Measurements from ENCODE around the gene HIPK2. TPM values are rescaled to one million over a fixed set of nuclear protein-coding genes. Genes with fewer than 3 reads are reported as not detected.

HIPK2 gene
- polyA plus RNA-seq, 2 of the 4 experiments (the other 2 are of a cell fraction) = 11.3 to 12.1 TPM

DNA sequence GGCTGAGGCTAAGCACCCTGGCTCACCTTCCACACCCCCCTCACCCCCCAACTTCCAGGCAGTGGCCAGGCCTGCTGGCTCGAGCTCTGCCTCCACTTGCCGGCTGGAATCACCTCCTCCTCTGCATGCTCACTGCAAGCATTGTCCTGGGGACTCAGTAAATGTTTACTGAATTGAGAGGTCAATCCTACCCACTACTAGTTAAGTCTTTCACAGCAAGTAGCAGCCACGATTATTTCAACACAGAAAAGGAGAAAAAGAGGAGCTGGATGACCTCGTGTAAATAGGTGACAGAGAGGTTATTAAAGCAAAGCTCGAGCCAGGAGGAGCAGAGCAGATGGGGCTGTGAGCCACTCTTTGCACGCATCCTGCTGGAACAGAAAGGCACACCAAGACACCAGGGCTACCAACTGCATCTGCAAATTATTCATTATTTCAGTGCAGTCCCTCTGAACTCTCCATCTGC is 32.1 kb downstream of the HIPK2 start:
- TF ChIP-seq GATA3 (IDR thresholded peaks at IDR 0.05; ENCODE audit: borderline replicate concordance) (no peak), ZSCAN20 (CRISPR knock-in tag; IDR thresholded peaks at IDR 0.05) (no peak), CHD2 (IDR thresholded peaks at IDR 0.05; ENCODE audit: low read length, partially characterized antibody) (no peak), RAD21 (conservative IDR thresholded peaks at IDR 0.05 in 1 of 2, IDR thresholded peaks at IDR 0.05 in 1 of 2) (no peak), TFCP2L1 (CRISPR knock-in tag; IDR thresholded peaks at IDR 0.05) (no peak), FOXS1 (CRISPR knock-in tag; IDR thresholded peaks at IDR 0.05) (no peak), FOSB (CRISPR knock-in tag; IDR thresholded peaks at IDR 0.05) (no peak), ATOH8 (CRISPR knock-in tag; IDR thresholded peaks at IDR 0.05; ENCODE audit: low read depth) (no peak)
- no peak for FAIRE-seq
- Histone ChIP-seq H3K4me3 (no peak overlapping the region), H3K4me2 (peak overlapping the region; percentile 20; the same call in 1 of the 3 replicates), H3K4me1 (peaks cover 50% of the 10 kb centered on the region), H3K9me3 (no peaks in the 10 kb centered on the region), H3K27ac (peak overlapping the region in 1 of 2 experiments; percentile 36; a peak in 3 of 6 replicates)
- ChIA-PET POLR2A (no interaction called here), CTCF (interaction anchor here (0.6 to 2.7 kb wide), 7 partner anchors 8 to 259 kb away, joined by 3 to 14 read pairs (median 3); no protein-coding TSS in a partner anchor)
- ATAC-seq = peak in 1 of 2 experiments; percentile 32; a peak in 3 of 6 replicates
- DNase-seq (ENCODE audit: low read depth in 1 of 2, low spot score in 1 of 2) = no peak
- 25% methylated on average over 6 of the region's 6 CpGs for WGBS (ENCODE audit: missing lambda C conversion rate)

DNA sequence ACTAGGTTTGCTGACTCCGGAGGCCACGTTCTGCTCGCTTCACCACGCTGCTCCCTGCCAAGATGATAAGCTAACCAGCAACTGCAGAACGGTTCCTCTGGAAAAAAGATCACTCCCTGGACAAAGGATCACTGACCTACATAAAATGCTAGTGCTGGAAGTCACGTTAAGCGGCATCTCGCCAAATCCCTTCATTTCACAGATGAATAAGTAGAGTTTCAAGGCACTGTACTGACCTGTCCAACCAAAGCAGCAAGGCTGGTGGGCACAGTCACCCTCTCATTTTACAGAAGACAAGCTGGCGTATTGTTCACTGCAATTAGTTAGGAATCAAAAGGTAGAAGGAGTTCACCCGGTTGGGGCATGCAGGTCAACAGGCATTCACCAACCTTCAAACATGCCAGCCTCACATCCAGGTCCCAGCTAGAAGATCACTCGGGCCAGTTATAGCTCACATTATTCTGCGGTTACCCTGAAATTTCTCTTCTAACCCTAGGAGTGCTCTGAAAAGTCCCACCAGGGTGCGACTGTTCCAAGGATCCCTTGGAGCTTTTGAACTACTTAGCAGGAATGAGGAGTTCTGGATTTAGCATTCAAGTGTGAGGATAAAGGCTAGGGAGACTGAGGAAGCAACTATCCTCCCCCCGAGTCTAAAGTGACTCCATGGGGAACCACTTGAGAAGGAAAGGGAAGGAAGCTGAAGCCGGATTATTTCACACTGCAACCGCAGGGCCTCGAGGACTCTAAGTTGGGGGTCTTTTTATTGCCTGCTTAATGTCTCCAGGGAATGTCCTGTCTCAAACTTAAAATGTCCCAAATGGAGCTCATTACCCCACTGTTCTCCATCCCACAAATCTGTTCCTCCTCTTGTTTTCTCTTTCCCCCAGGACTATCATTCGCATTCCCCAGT is 32.8 kb downstream of the HIPK2 start:
- ATAC-seq = no peak
- CTCF ChIA-PET = interaction anchor here (1.2 to 2.7 kb wide), 4 partner anchors 7 to 258 kb away, joined by 3 to 14 read pairs (median 6); no protein-coding TSS in a partner anchor

DNA sequence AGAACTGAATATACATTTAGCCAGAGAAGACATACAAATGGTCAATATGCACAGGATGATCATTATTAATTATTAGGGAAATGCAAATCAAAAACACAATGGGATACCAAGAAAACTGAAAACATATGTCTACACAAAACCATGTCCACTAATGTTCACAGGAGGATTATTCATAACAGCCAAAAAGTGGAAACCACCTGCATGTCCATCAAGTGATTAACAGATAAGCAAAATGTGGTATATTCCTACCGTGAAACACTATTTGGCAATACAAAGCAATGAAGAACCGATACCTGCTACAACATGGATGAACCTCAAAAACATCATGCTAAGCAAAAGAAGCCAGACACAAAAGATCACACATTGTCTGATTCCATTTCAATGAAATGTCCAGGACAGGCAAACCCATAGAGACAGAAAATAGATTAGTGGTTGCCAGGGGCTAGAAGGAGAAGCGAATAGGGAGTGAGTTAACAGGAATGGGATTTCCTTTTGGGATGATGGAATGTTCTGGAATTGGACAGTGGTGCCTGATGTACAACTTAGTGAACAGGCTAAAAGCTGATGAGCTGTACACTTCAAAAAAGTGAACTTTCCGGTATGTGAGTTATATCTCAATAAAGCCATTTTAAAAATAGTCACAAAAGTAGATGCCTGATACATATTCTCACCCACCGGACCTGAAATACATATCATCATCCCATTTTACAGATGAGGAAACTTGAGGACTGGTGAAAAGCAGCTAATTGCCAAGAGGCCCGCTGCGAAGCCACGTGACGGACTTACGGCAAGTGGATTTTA is 33.6 kb downstream of the HIPK2 start:
- no peak overlapping the region for H3K4me2 ChIP-seq
- H3K4me3 ChIP-seq = no peak overlapping the region
- WGBS (ENCODE audit: missing lambda C conversion rate) = 93% methylated on average over 10 of the region's 10 CpGs
- FAIRE-seq (no peak), ATAC-seq (no peak), DNase-seq (ENCODE audit: low read depth in 1 of 2, low spot score in 1 of 2) (no peak)
- CTCF ChIA-PET = interaction anchor here (1.0 to 2.7 kb wide), 2 partner anchors 98 kb away, joined by 3 to 14 read pairs; no protein-coding TSS in a partner anchor
- H3K9me3 ChIP-seq = no peaks in the 10 kb centered on the region
- POLR2A ChIA-PET = no interaction called here
- H3K4me1 ChIP-seq = peaks cover 63% of the 10 kb centered on the region
- no peak overlapping the region for H3K27ac ChIP-seq
- no peak for TF ChIP-seq ZSCAN20 (CRISPR knock-in tag; IDR thresholded peaks at IDR 0.05)
- no peak for TF ChIP-seq ESRRA (IDR thresholded peaks at IDR 0.05; ENCODE audit: borderline replicate concordance, low read length)
- TF ChIP-seq HDAC2 (IDR thresholded peaks at IDR 0.05) = no peak
- TF ChIP-seq, protein P1, sequence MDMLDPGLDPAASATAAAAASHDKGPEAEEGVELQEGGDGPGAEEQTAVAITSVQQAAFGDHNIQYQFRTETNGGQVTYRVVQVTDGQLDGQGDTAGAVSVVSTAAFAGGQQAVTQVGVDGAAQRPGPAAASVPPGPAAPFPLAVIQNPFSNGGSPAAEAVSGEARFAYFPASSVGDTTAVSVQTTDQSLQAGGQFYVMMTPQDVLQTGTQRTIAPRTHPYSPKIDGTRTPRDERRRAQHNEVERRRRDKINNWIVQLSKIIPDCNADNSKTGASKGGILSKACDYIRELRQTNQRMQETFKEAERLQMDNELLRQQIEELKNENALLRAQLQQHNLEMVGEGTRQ (IDR thresholded peaks at IDR 0.05) = no peak
- no peak for TF ChIP-seq HOXB5 (CRISPR knock-in tag; IDR thresholded peaks at IDR 0.05)
- TF ChIP-seq MAX (IDR thresholded peaks at IDR 0.05) = no peak
- no peak for TF ChIP-seq PHF8 (IDR thresholded peaks at IDR 0.05; ENCODE audit: borderline replicate concordance, low read depth)
- no peak for TF ChIP-seq HEYL (CRISPR knock-in tag; IDR thresholded peaks at IDR 0.05)
- TF ChIP-seq POLR2AphosphoS2 (conservative IDR thresholded peaks at IDR 0.05; ENCODE audit: low read length) = no peak

More for the DNA sequence above, 32.8 kb downstream of the HIPK2 start:
- POLR2A ChIA-PET = no interaction called here
- peak overlapping the region in 1 of 2 experiments; percentile 36; a peak in 2 of 6 replicates for H3K27ac ChIP-seq
- no peaks in the 10 kb centered on the region for H3K9me3 ChIP-seq
- 0 out of 3 replicates have a peak overlapping the region, but pooled peaks have one; percentile 20 for H3K4me2 ChIP-seq
- H3K4me1 ChIP-seq = peaks cover 57% of the 10 kb centered on the region
- no peak for FAIRE-seq
- DNase-seq (ENCODE audit: low read depth in 1 of 2, low spot score in 1 of 2) = no peak
- TF ChIP-seq HES2 (IDR thresholded peaks at IDR 0.05) (no peak), KDM1A (IDR thresholded peaks at IDR 0.05; ENCODE audit: low read depth) (0 out of 2 replicates have a peak, but pooled peaks have one; percentile 42), BHLHE40 (IDR thresholded peaks at IDR 0.05; ENCODE audit: low read depth, low read length) (no peak), CHD2 (IDR thresholded peaks at IDR 0.05; ENCODE audit: low read length, partially characterized antibody) (no peak), HOXB13 (CRISPR knock-in tag; IDR thresholded peaks at IDR 0.05; ENCODE audit: low read depth) (no peak)
- 94% methylated on average over 18 of the region's 18 CpGs for WGBS (ENCODE audit: missing lambda C conversion rate)
- no peak overlapping the region for H3K4me3 ChIP-seq

Data from A549 (cell line).